WTC11 (cell line): Measurements from ENCODE around the gene IMMT. TPM values are rescaled to one million over a fixed set of nuclear protein-coding genes. Genes with fewer than 3 reads are reported as not detected.

Source experiments
- ATAC-seq: fragments of 200-7000 bp; cut with Tn5 transposase; 2 replicates; pipeline ENCODE4 v1.10.0; 2021; ENCODE audit warnings: mild to moderate bottlenecking, moderate library complexity
- CTCF ChIA-PET: fragments of 300-600 bp; sonication (Branson Sonifier 250); formaldehyde crosslinking; loops from one replicate; lab custom pipeline; 2021; ENCODE audit warnings: antibody characterized with exemption; lab: Charles Lee
- POLR2A ChIA-PET: fragments of 350-600 bp; sonication (Branson Sonifier 250); formaldehyde crosslinking; loops from one replicate; lab custom pipeline; 2021; ENCODE audit warnings: antibody characterized with exemption; lab: Charles Lee
- DNase-seq: peaks from one replicate; pipeline ENCODE4 v3.0.0; 2021; ENCODE audit warnings: low spot score
- H3K27ac Mint-ChIP-seq: 2 replicates; pipeline ENCODE4 v1.8.0; 2021; ENCODE audit warnings: mixed read lengths
- H3K27me3 Mint-ChIP-seq: 2 replicates; pipeline ENCODE4 v1.8.0; 2021; ENCODE audit warnings: low read depth, mild to moderate bottlenecking, moderate library complexity, mixed read lengths
- H3K36me3 Mint-ChIP-seq: 2 replicates; pipeline ENCODE4 v1.8.0; 2021; ENCODE audit warnings: mixed read lengths
- H3K4me1 Mint-ChIP-seq: 2 replicates; pipeline ENCODE4 v1.8.0; 2022; ENCODE audit warnings: mixed read lengths
- H3K4me3 Mint-ChIP-seq: 2 replicates; pipeline ENCODE4 v1.8.0; 2021; ENCODE audit warnings: mild to moderate bottlenecking, moderate library complexity, mixed read lengths
- H3K9me3 Mint-ChIP-seq: 2 replicates; pipeline ENCODE4 v1.8.0; 2021; ENCODE audit warnings: mixed read lengths
- ESRRA ChIP-seq: sonication (generic); formaldehyde crosslinking; IDR thresholded peaks from 2 replicates; pipeline ENCODE4 v1.8.1; 2022; ENCODE audit warnings: mild to moderate bottlenecking, missing genetic modification reagents, borderline replicate concordance
- FOXJ3 ChIP-seq: sonication (generic); formaldehyde crosslinking; IDR thresholded peaks from 2 replicates; pipeline ENCODE4 v1.9.0; 2021; ENCODE audit warnings: missing genetic modification reagents, mild to moderate bottlenecking, borderline replicate concordance
- GABPB1 ChIP-seq: sonication (generic); formaldehyde crosslinking; IDR thresholded peaks from 2 replicates; pipeline ENCODE4 v1.8.1; 2023; ENCODE audit warnings: mild to moderate bottlenecking, missing genetic modification reagents
- HMGA2 ChIP-seq: fragments of 250-450 bp; sonication (Bioruptor Pico); IDR thresholded peaks from 2 replicates; pipeline ENCODE4 v1.4.0; 2021; ENCODE audit warnings: mild to moderate bottlenecking, moderate library complexity
- JAZF1 ChIP-seq: fragments of 250-450 bp; sonication (Bioruptor Pico); IDR thresholded peaks from 2 replicates; pipeline ENCODE4 v1.9.0; 2021; ENCODE audit warnings: moderate library complexity, mild to moderate bottlenecking, inconsistent platforms
- JUN ChIP-seq: sonication (generic); formaldehyde crosslinking; IDR thresholded peaks from 2 replicates; pipeline ENCODE4 v1.8.0; 2023; ENCODE audit warnings: mild to moderate bottlenecking, missing genetic modification reagents
- SMAD3 ChIP-seq: sonication (generic); formaldehyde crosslinking; IDR thresholded peaks from 2 replicates; pipeline ENCODE4 v1.8.0; 2022; ENCODE audit warnings: missing genetic modification reagents, mild to moderate bottlenecking, borderline replicate concordance
- SOX15 ChIP-seq: fragments of 250-450 bp; sonication (Bioruptor Pico); IDR thresholded peaks from 2 replicates; pipeline ENCODE4 v1.9.0; 2021; ENCODE audit warnings: mild to moderate bottlenecking
- SP1 ChIP-seq: sonication (generic); formaldehyde crosslinking; conservative IDR thresholded peaks from 2 replicates; pipeline ENCODE4 v1.8.1; 2022; ENCODE audit warnings: missing genetic modification reagents
- ZBTB21 ChIP-seq: sonication (generic); formaldehyde crosslinking; IDR thresholded peaks from 2 replicates; pipeline ENCODE4 v1.8.1; 2023; ENCODE audit warnings: mild to moderate bottlenecking, missing genetic modification reagents, borderline replicate concordance
- ZNF121 ChIP-seq: sonication (generic); formaldehyde crosslinking; IDR thresholded peaks from 2 replicates; pipeline ENCODE4 v1.8.0; 2023; ENCODE audit warnings: missing genetic modification reagents
- ZNF219 ChIP-seq: sonication (generic); formaldehyde crosslinking; IDR thresholded peaks from 2 replicates; pipeline ENCODE4 v1.8.0; 2023; ENCODE audit warnings: missing genetic modification reagents, mild to moderate bottlenecking, borderline replicate concordance
- ZNF263 ChIP-seq: sonication (generic); formaldehyde crosslinking; IDR thresholded peaks from 2 replicates; pipeline ENCODE4 v1.8.1; 2022; ENCODE audit warnings: low read depth, mild to moderate bottlenecking, moderate library complexity, missing genetic modification reagents
- ZNF416 ChIP-seq: fragments of 250-450 bp; sonication (Bioruptor Pico); IDR thresholded peaks from 2 replicates; pipeline ENCODE4 v1.9.0; 2021; ENCODE audit warnings: mild to moderate bottlenecking, inconsistent platforms
- total RNA-seq: library from RNA; stranded (reverse); gene quantifications from 3 replicates; pipeline ENCODE4 v1.2.3, GENCODE V29; 2021
- TF ChIP-seq, protein P1 (sequence below): fragments of 250-450 bp; sonication (Bioruptor Pico); IDR thresholded peaks from 2 replicates; pipeline ENCODE4 v1.9.0; 2021; ENCODE audit warnings: moderate library complexity, mild to moderate bottlenecking, inconsistent platforms, borderline replicate concordance
- TF ChIP-seq, protein P2 (sequence below): sonication (generic); formaldehyde crosslinking; IDR thresholded peaks from 2 replicates; pipeline ENCODE4 v1.8.1; 2022; ENCODE audit warnings: low read depth, missing genetic modification reagents, borderline replicate concordance
- TF ChIP-seq, protein P3 (sequence below): sonication (generic); formaldehyde crosslinking; IDR thresholded peaks from 2 replicates; pipeline ENCODE4 v1.8.1; 2023; ENCODE audit warnings: mild to moderate bottlenecking, moderate library complexity, missing genetic modification reagents

Gene IMMT
- total RNA-seq, 1 experiment from 2014 or later: 102 TPM

- Mint-ChIP-seq H3K36me3 (peaks cover 72% of the 10 kb centered on the region), H3K4me1 (0 out of 2 replicates have a peak, but pooled peaks cover under 1% of the 10 kb centered on the region), H3K27me3 (no peaks in the 10 kb centered on the region), H3K27ac (no peak overlapping the region), H3K4me3 (no peak overlapping the region), H3K9me3 (no peaks in the 10 kb centered on the region)
- CTCF ChIA-PET: interaction anchor here (0.6 kb wide), 1 partner anchor 411 kb away, joined by 3 read pairs; no protein-coding TSS in a partner anchor
- no peak for ATAC-seq
- no peak for DNase-seq
- TF ChIP-seq SP1 (CRISPR knock-in tag) (no peak), ZNF263 (CRISPR knock-in tag) (no peak), JAZF1 (CRISPR knock-in tag) (no peak), ESRRA (CRISPR knock-in tag) (no peak)
- TF ChIP-seq, protein P1, sequence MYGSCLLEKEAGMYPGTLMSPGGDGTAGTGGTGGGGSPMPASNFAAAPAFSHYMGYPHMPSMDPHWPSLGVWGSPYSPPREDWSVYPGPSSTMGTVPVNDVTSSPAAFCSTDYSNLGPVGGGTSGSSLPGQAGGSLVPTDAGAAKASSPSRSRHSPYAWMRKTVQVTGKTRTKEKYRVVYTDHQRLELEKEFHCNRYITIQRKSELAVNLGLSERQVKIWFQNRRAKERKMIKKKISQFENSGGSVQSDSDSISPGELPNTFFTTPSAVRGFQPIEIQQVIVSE: no peak
- POLR2A ChIA-PET: interaction anchor here (0.9 kb wide), 1 partner anchor 11 kb away, joined by 5 read pairs; no protein-coding TSS in a partner anchor
These were observed 55.3 kb downstream of the IMMT start for GRCh38 chr2:86139981-86140380.

GRCh38 chr2:86138736-86139625 is 56.3 kb downstream of the IMMT start:
- CTCF ChIA-PET: no interaction called here
- Mint-ChIP-seq H3K4me1 (peaks cover 11% of the 10 kb centered on the region), H3K4me3 (no peak overlapping the region), H3K27ac (no peak overlapping the region; the same call in 1 of the 2 replicates), H3K36me3 (peaks cover 73% of the 10 kb centered on the region), H3K27me3 (no peaks in the 10 kb centered on the region)
- DNase-seq: no peak
- TF ChIP-seq ZNF121: peak; percentile 66; the same call in 1 of the 2 replicates
- TF ChIP-seq, protein P2, sequence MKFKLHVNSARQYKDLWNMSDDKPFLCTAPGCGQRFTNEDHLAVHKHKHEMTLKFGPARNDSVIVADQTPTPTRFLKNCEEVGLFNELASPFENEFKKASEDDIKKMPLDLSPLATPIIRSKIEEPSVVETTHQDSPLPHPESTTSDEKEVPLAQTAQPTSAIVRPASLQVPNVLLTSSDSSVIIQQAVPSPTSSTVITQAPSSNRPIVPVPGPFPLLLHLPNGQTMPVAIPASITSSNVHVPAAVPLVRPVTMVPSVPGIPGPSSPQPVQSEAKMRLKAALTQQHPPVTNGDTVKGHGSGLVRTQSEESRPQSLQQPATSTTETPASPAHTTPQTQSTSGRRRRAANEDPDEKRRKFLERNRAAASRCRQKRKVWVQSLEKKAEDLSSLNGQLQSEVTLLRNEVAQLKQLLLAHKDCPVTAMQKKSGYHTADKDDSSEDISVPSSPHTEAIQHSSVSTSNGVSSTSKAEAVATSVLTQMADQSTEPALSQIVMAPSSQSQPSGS: no peak
- TF ChIP-seq, all 79 proteins: peak for 1
- POLR2A ChIA-PET: interaction anchor here (0.6 kb wide), 1 partner anchor 145 kb away, joined by 6 read pairs; no protein-coding TSS in a partner anchor
- no peak for ATAC-seq
- H3K9me3 Mint-ChIP-seq: no peaks in the 10 kb centered on the region

GRCh38 chr2:86136141-86136540 is 59.1 kb downstream of the IMMT start:
- Mint-ChIP-seq H3K4me1 (peaks cover 20% of the 10 kb centered on the region), H3K4me3 (no peak overlapping the region), H3K27ac (no peak overlapping the region), H3K36me3 (peaks cover 90% of the 10 kb centered on the region), H3K27me3 (no peaks in the 10 kb centered on the region), H3K9me3 (no peaks in the 10 kb centered on the region)
- ATAC-seq (no peak), DNase-seq (no peak)
- POLR2A ChIA-PET: no interaction called here
- CTCF ChIA-PET: interaction anchor here (1.4 kb wide), 2 partner anchors 17 to 308 kb away, joined by 3 to 4 read pairs; no protein-coding TSS in a partner anchor
- TF ChIP-seq ZBTB21 (CRISPR knock-in tag) (no peak), ZNF219 (CRISPR knock-in tag) (no peak), SOX15 (CRISPR knock-in tag) (no peak), FOXJ3 (no peak), SMAD3 (CRISPR knock-in tag) (no peak), HMGA2 (no peak), ZNF263 (CRISPR knock-in tag) (no peak), GABPB1 (CRISPR knock-in tag) (no peak), JUN (CRISPR knock-in tag) (no peak), ZNF416 (CRISPR knock-in tag) (no peak)
- TF ChIP-seq, protein P3, sequence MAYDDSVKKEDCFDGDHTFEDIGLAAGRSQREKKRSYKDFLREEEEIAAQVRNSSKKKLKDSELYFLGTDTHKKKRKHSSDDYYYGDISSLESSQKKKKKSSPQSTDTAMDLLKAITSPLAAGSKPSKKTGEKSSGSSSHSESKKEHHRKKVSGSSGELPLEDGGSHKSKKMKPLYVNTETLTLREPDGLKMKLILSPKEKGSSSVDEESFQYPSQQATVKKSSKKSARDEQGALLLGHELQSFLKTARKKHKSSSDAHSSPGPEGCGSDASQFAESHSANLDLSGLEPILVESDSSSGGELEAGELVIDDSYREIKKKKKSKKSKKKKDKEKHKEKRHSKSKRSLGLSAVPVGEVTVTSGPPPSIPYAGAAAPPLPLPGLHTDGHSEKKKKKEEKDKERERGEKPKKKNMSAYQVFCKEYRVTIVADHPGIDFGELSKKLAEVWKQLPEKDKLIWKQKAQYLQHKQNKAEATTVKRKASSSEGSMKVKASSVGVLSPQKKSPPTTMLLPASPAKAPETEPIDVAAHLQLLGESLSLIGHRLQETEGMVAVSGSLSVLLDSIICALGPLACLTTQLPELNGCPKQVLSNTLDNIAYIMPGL (CRISPR knock-in tag): no peak
